HFF-Myc (cell line): ENCODE data around the gene PDE11A.

Experiments used
- DNase-seq: peaks from one replicate; pipeline ENCODE4 v3.0.0-alpha.2; 2011; ENCODE audit warnings: low read depth; ENCODE audit errors: extremely low read depth
- H3K4me3 ChIP-seq: replicated peaks from 2 replicates; pipeline ENCODE4 v1.5.1; 2011; ENCODE audit warnings: low read depth, mild to moderate bottlenecking, control low read depth, low read length
- CTCF ChIP-seq: IDR thresholded peaks from 2 replicates; pipeline ENCODE4 v1.5.1; 2012; ENCODE audit warnings: mild to moderate bottlenecking, low read depth, low read length, control low read depth; ENCODE audit errors: missing control alignments

Gene PDE11A

GRCh38 chr2:177763531-177764265 is 308.9 kb downstream of the PDE11A start:
- no peak for DNase-seq
- H3K4me3 ChIP-seq: no peak overlapping the region
- TF ChIP-seq CTCF: peak; percentile 85

GRCh38 chr2:177759443-177759842 is 313.1 kb downstream of the PDE11A start:
- H3K4me3 ChIP-seq: no peak overlapping the region
- DNase-seq: no peak
- no peak for TF ChIP-seq CTCF

- no peak overlapping the region for H3K4me3 ChIP-seq
- TF ChIP-seq CTCF: peak; percentile 33
- no peak for DNase-seq
These were observed 313.8 kb downstream of the PDE11A start for GRCh38 chr2:177758591-177759371.

- H3K4me3 ChIP-seq: no peak overlapping the region
- no peak for DNase-seq
- TF ChIP-seq CTCF: no peak
These were observed 316.2 kb downstream of the PDE11A start for GRCh38 chr2:177756336-177756735.

GRCh38 chr2:177754492-177754873 is 318.1 kb downstream of the PDE11A start:
- H3K4me3 ChIP-seq: no peak overlapping the region
- DNase-seq: no peak
- TF ChIP-seq CTCF: no peak

- no peak for TF ChIP-seq CTCF
- no peak overlapping the region for H3K4me3 ChIP-seq
- DNase-seq: peak; percentile 69
These were observed 318.7 kb downstream of the PDE11A start for GRCh38 chr2:177753682-177754491.
